GM19238 (cell line): ENCODE results near the gene EPOP.

Experiments used
- DNase-seq: peaks from one replicate; pipeline ENCODE4 v3.0.0; 2011; ENCODE audit warnings: low spot score; ENCODE audit not compliant: insufficient read length

Gene EPOP

DNA sequence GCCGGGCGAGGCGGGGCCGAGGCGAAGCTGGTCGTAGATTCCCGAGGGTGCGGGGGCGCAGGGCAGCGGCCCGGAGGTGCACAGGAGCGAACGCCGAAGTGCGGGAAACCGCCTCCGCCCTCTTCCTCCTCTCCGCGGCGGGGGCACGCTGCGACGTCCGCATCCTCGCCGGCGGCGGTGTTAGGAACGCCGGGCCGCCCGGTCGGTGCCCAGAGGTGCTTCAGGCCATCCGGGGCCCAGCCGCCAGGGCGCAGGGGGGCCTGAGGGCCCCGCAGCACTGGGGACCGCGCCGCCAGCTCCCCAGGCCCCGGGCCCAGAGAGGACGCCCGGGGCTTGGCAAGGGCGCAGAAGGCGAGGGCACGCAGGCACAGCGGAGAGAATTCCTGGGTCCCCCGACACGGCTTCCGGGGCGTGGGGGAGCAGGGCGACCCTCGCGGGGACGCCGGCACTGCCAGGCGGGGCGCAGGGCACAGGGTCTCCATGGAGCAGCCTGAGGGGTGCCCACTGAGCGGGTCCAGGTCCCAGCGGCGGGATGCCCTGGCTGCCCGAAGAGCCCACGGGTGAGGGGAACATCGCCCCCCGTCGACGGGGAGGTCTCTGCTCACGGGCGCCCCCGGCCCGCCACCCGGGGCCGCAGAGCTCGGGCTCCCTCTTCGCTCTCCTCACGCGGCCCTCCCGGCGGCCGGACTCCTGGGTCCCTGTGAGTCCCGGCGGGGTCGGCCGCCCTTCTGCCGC, 576 bp downstream of the EPOP start:
- no peak for DNase-seq

DNA sequence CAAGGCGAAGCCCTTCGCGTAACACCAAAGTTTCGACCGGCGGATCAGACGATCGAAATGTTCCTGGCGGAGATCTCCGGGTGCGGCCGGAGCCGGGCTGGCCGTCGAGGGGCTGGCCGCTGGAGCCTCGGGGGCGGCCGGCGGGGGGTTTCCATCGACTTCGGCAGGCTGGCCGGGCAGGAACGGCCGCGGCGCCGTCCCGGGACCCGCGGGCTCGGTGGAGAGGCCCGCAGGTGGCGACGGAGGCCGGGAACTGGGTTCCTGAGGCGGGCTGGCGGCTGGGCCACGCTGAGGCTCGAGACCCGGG, 1.1 kb downstream of the EPOP start:
- DNase-seq, result no peak

DNA sequence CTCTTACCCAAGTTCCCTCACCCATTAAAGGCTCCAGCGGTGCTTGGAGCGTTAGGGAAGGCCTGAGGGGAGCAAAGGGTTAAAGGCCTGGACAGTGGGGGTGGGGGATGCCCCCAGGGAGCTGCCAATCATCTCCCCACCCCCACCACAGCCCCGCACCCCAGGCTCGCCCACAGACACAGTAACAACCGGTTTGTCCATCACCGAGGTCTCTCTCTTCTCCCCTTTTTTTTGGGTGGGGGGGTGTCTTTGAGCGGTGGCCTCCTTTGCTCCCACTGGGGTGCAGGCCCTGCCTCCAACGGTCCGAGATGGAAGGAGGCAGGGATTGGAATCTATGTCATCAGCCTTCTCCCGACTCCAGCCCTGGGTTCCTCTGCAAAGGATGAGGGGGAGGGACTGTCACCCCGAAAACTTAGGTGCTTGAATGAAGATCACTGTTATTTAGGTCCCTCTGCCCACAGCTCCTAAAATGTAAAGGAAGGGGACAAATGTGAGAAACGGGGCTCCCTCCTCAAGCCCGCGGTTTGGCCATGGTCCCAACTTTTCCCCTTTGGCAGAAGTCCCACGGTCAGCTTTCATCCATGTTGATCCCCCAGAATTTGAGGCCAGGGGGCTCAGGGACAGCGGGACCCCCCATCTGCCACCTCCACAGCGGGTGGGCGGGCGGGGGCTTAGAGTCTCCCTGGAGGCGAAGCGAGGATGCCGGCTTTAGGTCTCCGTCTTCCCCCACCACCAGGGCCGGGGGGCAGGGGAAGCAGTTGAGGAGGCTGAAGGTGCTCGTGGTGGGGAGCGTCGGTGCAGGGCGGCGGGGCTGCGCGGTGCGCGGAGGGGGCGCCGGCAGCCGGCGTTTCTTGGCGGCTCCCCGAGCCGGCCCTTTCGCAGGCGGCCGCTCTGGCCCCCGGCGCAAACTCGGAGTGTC, 1.7 kb downstream of the EPOP start:
- DNase-seq, result no peak

DNA sequence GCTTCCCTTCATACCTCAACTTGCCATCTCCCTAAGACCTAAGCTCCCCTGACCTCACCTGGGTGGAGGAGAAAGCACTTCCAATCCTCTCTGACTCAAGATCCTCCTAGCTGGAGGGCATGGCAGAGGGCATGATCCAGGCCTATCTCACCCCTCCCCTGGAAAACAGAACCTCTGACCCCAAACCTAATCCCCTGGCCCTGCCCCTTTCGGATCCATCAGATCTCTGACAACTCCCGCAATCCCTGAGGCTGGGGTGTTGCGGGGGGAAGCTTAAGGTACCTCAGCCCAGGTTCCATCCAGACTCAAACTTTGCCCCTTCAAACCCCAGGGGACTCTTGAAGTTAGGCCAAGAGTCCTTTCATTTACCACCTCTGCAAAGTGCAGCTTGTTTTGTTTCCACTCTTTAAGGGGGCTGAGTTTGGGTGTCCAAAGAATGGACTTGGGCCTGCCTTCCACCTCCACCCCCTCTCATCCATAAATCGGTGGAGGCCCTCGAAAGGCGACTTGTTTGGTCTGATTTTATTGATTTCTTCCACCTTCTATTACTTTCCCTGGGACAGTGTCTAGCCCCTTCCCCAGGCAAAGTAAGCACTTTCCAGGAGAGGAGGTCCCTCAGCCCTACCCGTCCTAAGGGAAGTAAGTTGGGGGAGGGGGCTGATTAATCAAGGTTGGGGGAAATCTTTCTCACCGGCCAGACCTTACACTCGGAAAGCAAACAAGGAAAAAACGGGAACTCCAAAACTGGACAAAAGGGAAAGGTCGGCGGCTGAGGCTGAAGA, 2.6 kb downstream of the EPOP start:
- no peak for DNase-seq

DNA sequence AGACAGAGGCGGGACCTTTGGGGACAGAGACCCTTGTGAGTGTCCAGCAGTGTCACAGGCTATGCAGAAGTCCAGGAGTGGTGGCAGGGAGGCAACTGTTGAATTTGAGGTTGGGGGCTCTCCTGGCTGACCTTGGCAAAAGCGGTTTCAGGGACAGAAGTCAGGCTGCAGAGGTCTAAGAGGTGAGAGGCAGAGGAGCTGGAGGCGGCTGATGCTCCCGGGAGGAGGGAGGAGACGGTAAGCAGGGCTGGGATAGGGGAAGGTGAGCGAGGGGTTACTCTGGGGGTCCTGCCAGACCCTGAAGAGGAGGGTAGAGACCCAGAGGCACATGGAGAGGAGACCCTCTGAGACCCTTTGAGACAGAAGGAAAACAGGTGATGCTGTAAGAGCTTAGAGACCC, 5.2 kb downstream of the EPOP start:
- DNase-seq, result no peak

DNA sequence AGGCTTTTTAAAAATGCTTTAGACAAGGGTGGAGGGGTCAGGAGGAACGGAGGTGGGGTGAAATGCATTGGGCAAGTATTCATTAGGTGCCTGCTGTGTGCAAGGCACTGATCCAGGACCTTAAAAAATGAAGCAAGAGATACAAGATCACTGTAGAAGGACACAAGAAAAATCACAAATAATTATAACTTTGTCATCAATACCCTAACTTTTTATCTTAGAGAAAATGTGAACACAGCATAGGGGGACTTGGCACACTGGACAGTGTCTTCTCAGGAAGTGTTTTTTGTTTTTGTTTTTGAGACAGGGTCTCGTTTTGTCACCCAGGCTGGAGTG, 7.0 kb downstream of the EPOP start:
- no peak for DNase-seq

DNA sequence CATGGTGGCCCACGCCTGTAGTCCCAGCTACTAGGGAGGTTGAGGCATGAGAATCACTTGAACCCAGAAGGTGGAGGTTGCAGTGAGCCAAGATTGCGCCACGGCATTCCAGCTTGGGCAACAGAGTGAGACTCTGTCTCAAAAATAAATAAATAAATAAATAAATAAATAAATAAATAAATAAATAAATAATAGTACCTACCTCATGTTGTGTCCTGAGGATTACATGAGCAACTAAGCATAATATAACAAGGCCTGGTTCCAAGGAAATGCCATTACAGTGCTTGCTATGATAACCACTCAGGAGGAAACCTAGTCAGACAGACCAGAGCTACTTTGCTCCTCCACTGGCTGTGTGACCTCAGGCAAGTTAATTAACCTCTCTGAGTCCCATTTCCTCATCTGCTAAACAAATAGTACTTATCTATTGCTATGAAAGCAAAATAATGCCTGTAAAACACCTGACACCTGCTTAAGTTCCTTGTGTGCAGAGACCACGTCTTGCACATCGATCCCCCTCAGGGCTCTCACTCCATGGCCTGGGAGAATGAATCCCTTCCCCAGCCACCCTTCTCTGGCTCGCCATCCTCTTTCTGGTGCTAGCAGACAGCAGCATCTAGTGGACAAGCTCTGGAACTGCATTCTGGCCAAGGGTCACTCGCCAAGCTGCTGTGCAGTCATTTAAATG, 7.5 kb downstream of the EPOP start:
- peak; percentile 70 for DNase-seq

DNA sequence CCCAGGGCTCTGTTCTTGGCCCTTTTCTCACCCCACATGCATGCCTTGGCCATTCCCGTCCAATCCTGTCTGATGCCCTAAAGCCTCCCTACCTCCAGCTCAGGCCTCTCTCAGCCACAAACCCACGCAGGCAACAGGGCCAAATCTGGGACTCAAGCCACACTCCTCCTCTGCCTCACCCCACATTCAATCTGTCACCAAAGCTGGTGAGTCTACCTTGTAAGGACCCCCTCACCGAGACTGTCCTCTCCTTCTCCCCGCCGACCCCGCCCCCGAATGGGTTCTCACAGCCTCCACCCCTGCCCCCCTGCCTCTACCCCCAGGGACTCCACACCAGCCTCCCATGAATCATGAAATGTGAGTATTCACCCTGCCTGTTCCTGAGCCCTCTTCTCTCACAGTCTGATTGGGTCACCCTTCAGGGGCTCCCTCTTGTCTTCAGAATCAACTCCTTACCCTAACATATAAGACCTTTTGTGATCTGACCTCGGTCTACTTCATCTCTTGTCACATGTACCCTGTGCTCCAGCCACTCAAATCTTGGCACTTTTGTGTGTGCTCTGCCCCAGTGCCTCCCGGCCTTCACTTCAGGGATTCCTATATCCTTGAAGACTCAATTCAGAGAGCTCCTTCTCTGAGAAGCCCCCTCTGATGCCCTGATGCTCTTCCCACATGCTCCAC, 10.7 kb downstream of the EPOP start:
- DNase-seq, result no peak

DNA sequence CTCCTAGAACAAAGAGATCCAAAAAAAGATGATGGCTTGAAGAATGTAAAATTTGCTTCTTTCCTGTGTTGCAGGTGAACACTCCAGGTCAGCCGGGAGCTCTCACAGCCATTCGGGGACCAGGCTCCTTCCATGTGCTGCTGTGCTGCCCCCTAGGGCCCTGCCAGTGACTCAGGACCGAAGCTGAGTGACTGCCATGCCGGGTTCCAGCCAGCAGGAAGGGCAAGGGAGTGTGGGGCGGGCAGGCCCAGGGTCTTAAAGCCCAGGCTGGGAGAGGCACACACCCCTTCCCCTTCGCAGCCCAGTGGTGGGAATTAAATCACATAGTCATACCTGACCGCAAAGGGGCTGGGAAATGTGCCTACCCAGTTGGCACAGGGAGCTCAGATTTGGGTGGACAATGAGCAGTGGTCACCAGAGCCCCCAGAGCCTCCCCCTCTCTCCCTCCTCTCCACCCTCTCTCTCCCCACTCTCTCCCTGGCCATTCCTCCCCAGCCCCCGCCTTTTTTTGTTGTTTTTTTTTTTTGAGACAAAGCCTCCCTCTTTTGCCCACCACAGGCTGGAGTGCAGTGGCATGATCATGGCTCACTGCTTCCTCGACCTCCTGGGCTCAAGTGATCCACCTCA, 11.5 kb downstream of the EPOP start:
- DNase-seq, result peak; percentile 52

DNA sequence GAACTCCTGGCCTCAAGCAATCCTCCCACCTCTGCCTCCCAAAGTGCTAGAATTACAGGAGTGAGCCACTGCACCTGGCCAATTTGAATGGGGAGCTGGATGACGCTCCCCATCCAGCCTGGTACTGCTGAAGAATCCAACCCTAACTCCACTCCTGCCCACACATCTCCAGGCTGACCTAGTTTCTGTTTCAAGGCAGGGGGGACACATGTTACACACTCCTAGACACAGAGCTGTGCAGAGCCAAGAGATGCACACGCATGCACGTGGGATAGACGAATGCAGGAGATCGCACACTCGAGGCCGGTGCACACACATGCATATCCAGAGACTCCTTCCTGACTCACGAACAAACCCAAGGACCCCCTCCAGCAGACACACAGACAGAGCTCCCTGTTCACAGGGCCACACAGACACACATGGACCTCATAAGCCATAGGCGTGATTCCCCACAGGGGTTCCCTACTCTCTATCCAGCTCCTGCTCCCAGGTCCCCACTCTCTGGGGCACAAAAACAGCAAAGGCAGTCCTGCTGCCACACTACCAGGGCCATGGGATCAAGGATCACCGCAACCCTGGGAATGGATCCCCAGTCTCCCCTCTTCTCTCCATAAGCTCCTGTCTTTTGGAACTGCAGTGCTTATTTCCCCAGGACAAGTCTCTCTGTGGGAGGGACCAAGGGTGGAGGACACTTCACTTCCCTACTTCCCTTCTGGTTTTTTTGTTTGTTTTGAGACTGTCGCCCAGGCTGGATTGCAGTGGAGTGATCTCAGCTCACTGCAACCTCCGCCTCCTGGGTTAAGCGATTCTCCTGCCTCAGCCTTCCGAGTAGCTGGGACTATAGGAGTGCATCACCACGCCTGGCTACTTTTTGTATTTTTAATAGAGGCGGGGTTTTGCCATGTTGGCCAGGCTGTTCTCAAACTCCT, 14.4 kb downstream of the EPOP start:
- no peak for DNase-seq

DNA sequence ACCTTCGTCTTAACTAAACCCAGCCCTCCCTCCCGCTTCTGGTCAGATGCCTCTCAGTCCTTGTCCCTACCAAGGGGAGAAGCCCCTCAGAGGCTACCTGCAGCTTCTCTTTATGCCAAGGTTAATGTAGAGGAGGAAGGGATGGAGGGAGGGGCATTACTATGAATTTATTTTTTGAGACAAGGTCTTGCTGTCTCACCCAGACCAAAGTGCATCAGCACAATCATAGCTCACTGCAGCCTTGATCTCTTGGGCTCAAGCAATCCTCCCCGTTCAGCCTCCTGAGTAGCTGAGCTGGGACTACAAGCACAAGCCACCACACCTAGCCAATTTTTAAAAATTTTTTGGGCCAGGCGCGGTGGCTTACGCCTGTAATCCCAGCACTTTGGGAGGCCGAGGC, 15.3 kb downstream of the EPOP start:
- no peak for DNase-seq

DNA sequence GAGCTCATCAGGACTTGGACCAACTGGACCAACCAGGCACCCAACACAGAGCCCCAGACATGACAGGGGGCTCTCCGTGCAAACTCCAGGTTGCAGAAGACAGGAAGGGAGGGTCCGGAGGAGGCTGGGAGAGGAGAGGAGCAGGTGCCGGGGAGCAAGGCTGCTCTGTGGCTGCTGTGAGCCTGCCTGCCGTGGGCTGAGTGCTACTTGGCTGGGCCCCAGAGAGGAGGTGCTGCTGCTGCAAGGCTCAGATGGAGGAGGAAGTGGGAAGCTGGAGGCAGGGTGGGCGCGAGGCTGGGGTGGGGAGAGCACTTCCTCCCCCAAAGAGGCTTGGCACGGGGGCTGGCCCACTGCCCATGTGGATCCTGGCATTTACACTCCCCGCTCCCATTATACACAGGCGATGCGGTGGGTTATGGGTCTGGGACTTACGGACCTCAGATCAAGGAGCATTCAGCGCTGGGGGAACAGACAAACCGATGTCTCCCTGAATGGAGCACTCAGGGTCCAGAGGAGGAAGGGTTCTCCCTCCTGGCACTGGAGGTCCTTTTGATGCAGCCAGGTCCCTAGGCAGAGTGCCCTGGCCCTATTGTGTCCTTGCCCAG, 15.9 kb downstream of the EPOP start:
- no peak for DNase-seq

DNA sequence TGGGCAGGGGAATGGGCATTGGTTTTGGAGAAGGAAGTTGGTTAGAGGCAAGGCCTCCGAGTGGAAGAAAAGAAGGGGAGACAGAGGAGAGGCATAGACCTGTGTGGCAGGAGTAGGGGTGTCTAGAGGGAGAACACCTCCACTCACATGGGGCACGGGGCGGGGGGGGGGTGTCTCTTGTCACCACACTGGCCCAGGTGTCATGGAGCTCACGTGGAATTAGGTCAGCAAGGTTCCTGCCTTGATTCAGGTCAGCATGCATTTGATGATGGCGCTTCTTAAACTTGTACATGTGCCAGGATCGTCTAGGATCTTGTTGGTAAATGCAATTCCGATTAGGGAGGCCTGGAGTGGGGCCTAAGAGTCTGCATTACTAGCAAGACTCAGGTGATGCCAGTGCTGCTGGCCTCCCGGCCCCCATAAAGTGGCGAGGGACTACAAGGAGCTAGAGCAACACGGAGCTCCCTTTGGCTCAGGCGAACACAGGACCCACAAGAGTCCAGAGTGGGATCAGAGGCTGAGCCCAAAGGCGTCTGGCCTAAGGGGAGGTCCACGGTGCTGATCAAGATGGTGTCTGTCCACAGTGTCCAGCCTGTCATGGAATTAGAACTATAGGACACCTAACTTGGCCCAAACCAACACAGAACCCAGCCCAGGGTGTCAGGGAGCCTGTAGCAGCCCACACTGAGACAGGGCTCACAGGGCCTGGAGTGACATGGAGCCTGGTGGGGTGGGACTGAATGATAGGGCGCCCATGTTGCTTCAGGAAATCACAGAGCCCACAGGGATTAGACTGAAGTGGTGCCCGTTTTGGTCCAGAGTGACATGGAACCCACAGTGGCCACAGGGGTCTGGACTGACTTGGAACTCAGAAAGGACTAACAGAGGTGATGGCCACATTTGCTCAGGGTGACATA, 16.7 kb downstream of the EPOP start:
- no peak for DNase-seq

DNA sequence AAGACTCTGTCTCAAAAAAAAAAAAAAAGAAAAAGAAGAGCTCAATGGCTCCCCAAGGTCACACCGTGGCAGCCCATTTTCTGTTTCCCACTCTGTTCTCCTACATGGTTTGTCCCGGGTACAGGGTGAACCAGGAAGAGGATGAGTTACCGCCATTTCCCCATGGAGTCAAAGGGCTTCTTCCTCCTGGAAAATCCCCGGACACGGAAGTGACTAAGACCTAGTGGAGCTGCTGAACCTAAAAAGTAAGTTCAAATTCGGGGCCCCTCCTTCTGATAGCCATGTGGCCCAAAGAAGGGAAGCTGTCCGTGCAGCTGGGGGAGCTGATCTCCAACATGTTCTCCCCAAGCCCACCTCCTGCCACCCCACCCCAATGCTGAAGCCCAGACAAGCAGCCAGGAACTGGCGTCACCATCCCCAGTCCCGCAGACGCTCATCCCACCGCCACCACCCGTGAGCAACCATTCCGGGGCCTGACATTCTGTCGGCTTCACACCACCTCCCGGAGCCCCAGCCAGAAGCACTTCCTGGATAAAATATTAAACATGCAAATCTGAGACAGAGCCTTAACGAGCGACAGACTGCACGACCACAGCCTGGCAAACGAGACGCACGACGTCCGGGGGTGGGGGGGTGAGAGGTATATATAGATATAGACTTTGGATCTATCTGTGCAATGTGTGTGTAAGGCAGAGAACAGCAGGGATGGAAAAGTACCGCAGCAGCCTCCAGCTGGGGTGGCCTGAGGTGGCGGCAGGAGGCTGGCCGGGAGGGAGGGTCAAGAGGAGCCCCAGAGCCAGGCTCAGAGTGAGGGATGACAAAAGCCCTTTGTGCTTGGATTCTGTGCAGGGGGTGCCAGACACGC, 17.6 kb downstream of the EPOP start:
- DNase-seq, result no peak

DNA sequence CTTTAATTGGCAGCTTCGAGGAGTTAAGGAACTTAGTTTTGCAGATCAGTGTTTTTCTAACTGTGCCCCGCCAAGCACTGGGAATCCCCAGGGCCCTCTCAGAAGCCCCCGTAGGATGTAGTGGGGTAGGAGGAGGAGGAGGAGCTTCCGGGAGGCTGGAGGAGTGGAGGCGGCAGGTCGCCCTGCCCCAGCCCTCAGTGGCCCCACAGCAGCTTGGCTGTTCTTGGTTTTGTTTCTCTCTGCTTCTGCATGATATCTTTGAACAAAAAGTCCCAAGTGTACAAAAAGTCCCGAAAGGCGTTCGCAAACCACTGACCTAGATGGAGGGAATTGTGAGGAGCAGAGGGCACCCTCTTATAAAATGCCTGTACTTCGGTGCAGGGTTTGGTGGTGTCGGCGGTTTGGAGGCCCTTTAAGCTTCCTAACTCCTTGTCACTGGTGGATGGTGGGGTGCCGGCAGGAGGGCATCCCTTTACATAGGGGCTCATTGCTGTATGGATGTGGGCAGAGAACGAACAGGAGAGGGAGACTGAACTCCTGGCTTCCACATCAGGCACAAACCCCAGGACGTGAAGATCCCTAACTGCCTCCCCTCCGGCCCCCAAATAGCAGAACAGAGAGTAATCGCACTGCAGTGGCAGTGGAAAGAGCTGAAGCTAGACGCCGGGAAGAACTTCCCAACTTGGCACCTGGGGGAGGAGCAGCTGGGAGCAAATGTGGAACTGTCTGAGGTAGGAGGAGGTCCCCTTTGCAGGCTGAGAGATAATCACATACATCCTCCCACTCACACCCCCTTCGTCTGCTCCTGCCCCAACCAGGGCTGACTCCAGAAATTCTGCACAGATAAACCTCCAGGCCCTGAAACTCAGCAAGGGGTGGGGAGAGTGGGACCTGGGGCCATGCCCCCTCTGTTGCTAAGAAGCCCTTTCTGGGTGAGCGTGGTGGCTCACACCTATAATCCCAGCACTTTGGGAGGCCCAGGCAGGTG, 20.1 kb downstream of the EPOP start:
- DNase-seq, result peak; percentile 45

DNA sequence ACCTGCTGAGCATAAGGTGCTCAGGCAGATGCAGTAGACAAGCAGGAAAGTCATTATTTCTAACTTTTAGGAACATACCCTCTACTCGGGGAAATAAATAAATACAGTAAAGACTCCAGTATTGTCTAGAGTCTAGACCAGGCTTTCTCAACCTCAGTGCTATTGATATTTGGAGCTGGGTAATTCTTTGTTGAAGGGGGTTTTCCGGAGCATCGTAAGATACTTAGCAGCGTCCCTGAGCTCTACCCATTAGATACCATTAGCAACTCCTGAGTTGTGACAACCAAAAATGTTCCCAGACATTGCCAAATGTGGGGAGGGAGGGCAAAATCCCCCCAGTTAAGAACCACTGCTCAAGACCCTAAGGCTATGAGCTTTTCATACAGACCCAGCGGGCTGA, 21.1 kb downstream of the EPOP start:
- no peak for DNase-seq
